ENCODE data around the gene UBXN4.

Gene UBXN4

GRCh38 chr2:135741395-135742324 lies at the start of gene UBXN4:
Gene UBXN4 (plus strand): TSS chr2:135741855. CDS start chr2:135741930, 75 bp downstream.
- no peaks in the 10 kb centered on the region for H3K9me3 ChIP-seq (ENCODE audit: insufficient read depth, low read depth, low read length)
- H3K27me3 ChIP-seq (ENCODE audit: insufficient read depth, low read length, poor library complexity, severe bottlenecking): peaks cover 5% of the 10 kb centered on the region
- peaks cover 34% of the 10 kb centered on the region for H3K4me1 ChIP-seq (ENCODE audit: insufficient read depth, low read length, poor library complexity, severe bottlenecking)
- no peaks in the 10 kb centered on the region; the same call in 1 of the 2 replicates for H3K9me2 ChIP-seq (replicated peaks; ENCODE audit: low read depth, low read length)
- no peaks in the 10 kb centered on the region for H3F3A ChIP-seq (ENCODE audit: low read depth)
- peak within 1 kb of the TSS; percentile 93 for H2AFZ ChIP-seq (ENCODE audit: low read length)
- peaks cover 48% of the 10 kb centered on the region for H4K20me1 ChIP-seq (ENCODE audit: insufficient read depth, low read length, poor library complexity, severe bottlenecking)
- peak within 1 kb of the TSS; percentile 97 for H3K4me3 ChIP-seq (ENCODE audit: low read length, poor library complexity, severe bottlenecking)
- TF ChIP-seq CTCF (conservative IDR thresholded peaks at IDR 0.05; ENCODE audit: low read length): peak; percentile 77
- TF ChIP-seq EZH2phosphoT487 (IDR thresholded peaks at IDR 0.05; ENCODE audit: borderline replicate concordance): no peak
- peak within 1 kb of the TSS; percentile 96 for H3K9ac ChIP-seq (ENCODE audit: low read depth, low read length, poor library complexity, severe bottlenecking)
- H3K79me2 ChIP-seq (ENCODE audit: insufficient read depth, low read length): peaks cover 49% of the 10 kb centered on the region
- H3K36me3 ChIP-seq (ENCODE audit: insufficient read depth, low read length): no peaks in the 10 kb centered on the region
- peak within 1 kb of the TSS; percentile 96 for H3K4me2 ChIP-seq (ENCODE audit: low read depth, low read length, poor library complexity, severe bottlenecking)

GRCh38 chr2:135694711-135695110 lies 46.9 kb upstream of the UBXN4 start:
- Histone ChIP-seq H2AFZ (ENCODE audit: low read length) (no peak overlapping the region), H4K20me1 (ENCODE audit: insufficient read depth, low read length, poor library complexity, severe bottlenecking) (no peaks in the 10 kb centered on the region), H3K79me2 (ENCODE audit: insufficient read depth, low read length) (no peaks in the 10 kb centered on the region), H3K4me1 (ENCODE audit: insufficient read depth, low read length, poor library complexity, severe bottlenecking) (peaks cover 2% of the 10 kb centered on the region), H3K4me2 (ENCODE audit: low read depth, low read length, poor library complexity, severe bottlenecking) (no peak overlapping the region), H3K27me3 (ENCODE audit: insufficient read depth, low read length, poor library complexity, severe bottlenecking) (no peaks in the 10 kb centered on the region), H3K4me3 (ENCODE audit: low read length, poor library complexity, severe bottlenecking) (no peak overlapping the region), H3K9me2 (replicated peaks; ENCODE audit: low read depth, low read length) (no peaks in the 10 kb centered on the region), H3F3A (ENCODE audit: low read depth) (no peaks in the 10 kb centered on the region), H3K9me3 (ENCODE audit: insufficient read depth, low read depth, low read length) (no peaks in the 10 kb centered on the region), H3K9ac (ENCODE audit: low read depth, low read length, poor library complexity, severe bottlenecking) (no peak overlapping the region), H3K36me3 (ENCODE audit: insufficient read depth, low read length) (no peaks in the 10 kb centered on the region; the same call in 1 of the 2 replicates)
- no peak for TF ChIP-seq EZH2phosphoT487 (IDR thresholded peaks at IDR 0.05; ENCODE audit: borderline replicate concordance)
- no peak for TF ChIP-seq CTCF (conservative IDR thresholded peaks at IDR 0.05; ENCODE audit: low read length)

- H3K27me3 ChIP-seq (ENCODE audit: insufficient read depth, low read length, poor library complexity, severe bottlenecking): no peaks in the 10 kb centered on the region
- H3F3A ChIP-seq (ENCODE audit: low read depth): no peaks in the 10 kb centered on the region
- no peaks in the 10 kb centered on the region for H3K9me2 ChIP-seq (replicated peaks; ENCODE audit: low read depth, low read length)
- no peaks in the 10 kb centered on the region for H3K4me1 ChIP-seq (ENCODE audit: insufficient read depth, low read length, poor library complexity, severe bottlenecking)
- no peak for TF ChIP-seq CTCF (conservative IDR thresholded peaks at IDR 0.05; ENCODE audit: low read length)
- H3K4me3 ChIP-seq (ENCODE audit: low read length, poor library complexity, severe bottlenecking): no peak overlapping the region
- no peaks in the 10 kb centered on the region for H3K79me2 ChIP-seq (ENCODE audit: insufficient read depth, low read length)
- H3K36me3 ChIP-seq (ENCODE audit: insufficient read depth, low read length): no peaks in the 10 kb centered on the region
- no peaks in the 10 kb centered on the region for H3K9me3 ChIP-seq (ENCODE audit: insufficient read depth, low read depth, low read length)
- H4K20me1 ChIP-seq (ENCODE audit: insufficient read depth, low read length, poor library complexity, severe bottlenecking): no peaks in the 10 kb centered on the region
- no peak overlapping the region for H3K4me2 ChIP-seq (ENCODE audit: low read depth, low read length, poor library complexity, severe bottlenecking)
- H3K9ac ChIP-seq (ENCODE audit: low read depth, low read length, poor library complexity, severe bottlenecking): no peak overlapping the region
- no peak overlapping the region for H2AFZ ChIP-seq (ENCODE audit: low read length)
Measured at GRCh38 chr2:135698838-135699237, 42.8 kb upstream of the UBXN4 start.

All from Loucy (cell line).